ENCODE results near the gene LRRC32.

LRRC32 gene

GRCh38 chr11:76700177-76701100 lies 29.9 kb upstream of the LRRC32 start:
- H3K9ac ChIP-seq (ENCODE audit: low read length in 5 of 5), result no peak overlapping the region
- no peaks in the 10 kb centered on the region for H3K36me3 ChIP-seq (ENCODE audit: control insufficient read depth in 5 of 5, insufficient read depth in 5 of 5, low read length in 5 of 5)
- no peak overlapping the region for H3K27ac ChIP-seq (ENCODE audit: low read depth, low read length)
- H3K27me3 ChIP-seq (ENCODE audit: control insufficient read depth in 5 of 5, insufficient read depth in 4 of 5, low read length in 5 of 5), result no peaks in the 10 kb centered on the region
- H3K9me3 ChIP-seq (ENCODE audit: control insufficient read depth in 5 of 5, low read length in 5 of 5), result peaks cover 0 to 3% (median 0%) of the 10 kb centered on the region in 5 donors
- no peak overlapping the region for H3K4me3 ChIP-seq (ENCODE audit: low read depth in 1 of 5, low read length in 5 of 5)
- H3K4me1 ChIP-seq (ENCODE audit: control insufficient read depth in 5 of 5, insufficient read depth in 5 of 5, low read length in 5 of 5), result peaks cover 2 to 10% (median 8%) of the 10 kb centered on the region in 5 donors

GRCh38 chr11:76699451-76700091 lies 29.0 kb upstream of the LRRC32 start:
- H3K27ac ChIP-seq (ENCODE audit: low read depth, low read length), result no peak overlapping the region
- H3K27me3 ChIP-seq (ENCODE audit: control insufficient read depth in 5 of 5, insufficient read depth in 4 of 5, low read length in 5 of 5), result no peaks in the 10 kb centered on the region
- H3K36me3 ChIP-seq (ENCODE audit: control insufficient read depth in 5 of 5, insufficient read depth in 5 of 5, low read length in 5 of 5), result no peaks in the 10 kb centered on the region
- H3K4me1 ChIP-seq (ENCODE audit: control insufficient read depth in 5 of 5, insufficient read depth in 5 of 5, low read length in 5 of 5), result peaks cover 2 to 10% (median 8%) of the 10 kb centered on the region in 5 donors
- H3K9ac ChIP-seq (ENCODE audit: low read length in 5 of 5), result no peak overlapping the region
- H3K9me3 ChIP-seq (ENCODE audit: control insufficient read depth in 5 of 5, low read length in 5 of 5), result no peaks in the 10 kb centered on the region
- H3K4me3 ChIP-seq (ENCODE audit: low read depth in 1 of 5, low read length in 5 of 5), result no peak overlapping the region

GRCh38 chr11:76698321-76699043 lies 27.9 kb upstream of the LRRC32 start:
- Histone ChIP-seq H3K4me3 (ENCODE audit: low read depth in 1 of 5, low read length in 5 of 5) (no peak overlapping the region), H3K27ac (ENCODE audit: low read depth, low read length) (no peak overlapping the region), H3K9ac (ENCODE audit: low read length in 5 of 5) (no peak overlapping the region), H3K9me3 (ENCODE audit: control insufficient read depth in 5 of 5, low read length in 5 of 5) (no peaks in the 10 kb centered on the region), H3K36me3 (ENCODE audit: control insufficient read depth in 5 of 5, insufficient read depth in 5 of 5, low read length in 5 of 5) (no peaks in the 10 kb centered on the region), H3K27me3 (ENCODE audit: control insufficient read depth in 5 of 5, insufficient read depth in 4 of 5, low read length in 5 of 5) (no peaks in the 10 kb centered on the region), H3K4me1 (ENCODE audit: control insufficient read depth in 5 of 5, insufficient read depth in 5 of 5, low read length in 5 of 5) (peaks cover 2 to 10% (median 8%) of the 10 kb centered on the region in 5 donors)

GRCh38 chr11:76696756-76697155 lies 26.2 kb upstream of the LRRC32 start:
- H3K9me3 ChIP-seq (ENCODE audit: control insufficient read depth in 5 of 5, low read length in 5 of 5), result no peaks in the 10 kb centered on the region
- H3K27ac ChIP-seq (ENCODE audit: low read depth, low read length), result no peak overlapping the region
- H3K4me1 ChIP-seq (ENCODE audit: control insufficient read depth in 5 of 5, insufficient read depth in 5 of 5, low read length in 5 of 5), result peaks cover 2 to 10% (median 8%) of the 10 kb centered on the region in 5 donors
- no peak overlapping the region for H3K4me3 ChIP-seq (ENCODE audit: low read depth in 1 of 5, low read length in 5 of 5)
- no peaks in the 10 kb centered on the region for H3K27me3 ChIP-seq (ENCODE audit: control insufficient read depth in 5 of 5, insufficient read depth in 4 of 5, low read length in 5 of 5)
- H3K9ac ChIP-seq (ENCODE audit: low read length in 5 of 5), result no peak overlapping the region
- H3K36me3 ChIP-seq (ENCODE audit: control insufficient read depth in 5 of 5, insufficient read depth in 5 of 5, low read length in 5 of 5), result no peaks in the 10 kb centered on the region

- H3K9me3 ChIP-seq (ENCODE audit: control insufficient read depth in 5 of 5, low read length in 5 of 5), result no peaks in the 10 kb centered on the region
- no peak overlapping the region for H3K4me3 ChIP-seq (ENCODE audit: low read depth in 1 of 5, low read length in 5 of 5)
- H3K9ac ChIP-seq (ENCODE audit: low read length in 5 of 5), result no peak overlapping the region
- H3K4me1 ChIP-seq (ENCODE audit: control insufficient read depth in 5 of 5, insufficient read depth in 5 of 5, low read length in 5 of 5), result peaks cover 2 to 8% (median 6%) of the 10 kb centered on the region in 5 donors
- H3K27me3 ChIP-seq (ENCODE audit: control insufficient read depth in 5 of 5, insufficient read depth in 4 of 5, low read length in 5 of 5), result no peaks in the 10 kb centered on the region
- H3K36me3 ChIP-seq (ENCODE audit: control insufficient read depth in 5 of 5, insufficient read depth in 5 of 5, low read length in 5 of 5), result no peaks in the 10 kb centered on the region
- no peak overlapping the region for H3K27ac ChIP-seq (ENCODE audit: low read depth, low read length)
These were observed 25.2 kb upstream of the LRRC32 start for GRCh38 chr11:76695771-76696170.

- Histone ChIP-seq H3K27ac (ENCODE audit: low read depth, low read length) (no peak overlapping the region), H3K9me3 (ENCODE audit: control insufficient read depth in 5 of 5, low read length in 5 of 5) (no peaks in the 10 kb centered on the region), H3K4me3 (ENCODE audit: low read depth in 1 of 5, low read length in 5 of 5) (no peak overlapping the region), H3K27me3 (ENCODE audit: control insufficient read depth in 5 of 5, insufficient read depth in 4 of 5, low read length in 5 of 5) (no peaks in the 10 kb centered on the region), H3K4me1 (ENCODE audit: control insufficient read depth in 5 of 5, insufficient read depth in 5 of 5, low read length in 5 of 5) (peaks cover 0 to 7% (median 2%) of the 10 kb centered on the region in 5 donors), H3K36me3 (ENCODE audit: control insufficient read depth in 5 of 5, insufficient read depth in 5 of 5, low read length in 5 of 5) (no peaks in the 10 kb centered on the region), H3K9ac (ENCODE audit: low read length in 5 of 5) (no peak overlapping the region)
These were observed 24.6 kb upstream of the LRRC32 start for GRCh38 chr11:76695133-76695532.

- H3K27ac ChIP-seq (ENCODE audit: low read depth, low read length), result no peak overlapping the region
These were observed 24.1 kb upstream of the LRRC32 start for GRCh38 chr11:76694664-76695063.

GRCh38 chr11:76693806-76694205 lies 23.3 kb upstream of the LRRC32 start:
- Histone ChIP-seq H3K9ac (ENCODE audit: low read length in 5 of 5) (no peak overlapping the region), H3K27ac (ENCODE audit: low read depth, low read length) (no peak overlapping the region), H3K4me3 (ENCODE audit: low read depth in 1 of 5, low read length in 5 of 5) (no peak overlapping the region), H3K4me1 (ENCODE audit: control insufficient read depth in 5 of 5, insufficient read depth in 5 of 5, low read length in 5 of 5) (peaks cover 0 to 5% (median 0%) of the 10 kb centered on the region in 5 donors), H3K36me3 (ENCODE audit: control insufficient read depth in 5 of 5, insufficient read depth in 5 of 5, low read length in 5 of 5) (no peaks in the 10 kb centered on the region), H3K27me3 (ENCODE audit: control insufficient read depth in 5 of 5, insufficient read depth in 4 of 5, low read length in 5 of 5) (no peaks in the 10 kb centered on the region), H3K9me3 (ENCODE audit: control insufficient read depth in 5 of 5, low read length in 5 of 5) (no peaks in the 10 kb centered on the region)

More at GRCh38 chr11:76694664-76695063, 24.1 kb upstream of the LRRC32 start:
- H3K36me3 ChIP-seq (ENCODE audit: control insufficient read depth in 5 of 5, insufficient read depth in 5 of 5, low read length in 5 of 5), result no peaks in the 10 kb centered on the region
- peaks cover 0 to 5% (median 0%) of the 10 kb centered on the region in 5 donors for H3K4me1 ChIP-seq (ENCODE audit: control insufficient read depth in 5 of 5, insufficient read depth in 5 of 5, low read length in 5 of 5)
- no peak overlapping the region for H3K4me3 ChIP-seq (ENCODE audit: low read depth in 1 of 5, low read length in 5 of 5)
- H3K9ac ChIP-seq (ENCODE audit: low read length in 5 of 5), result no peak overlapping the region
- H3K27me3 ChIP-seq (ENCODE audit: control insufficient read depth in 5 of 5, insufficient read depth in 4 of 5, low read length in 5 of 5), result no peaks in the 10 kb centered on the region
- no peaks in the 10 kb centered on the region for H3K9me3 ChIP-seq (ENCODE audit: control insufficient read depth in 5 of 5, low read length in 5 of 5)

- no peaks in the 10 kb centered on the region for H3K36me3 ChIP-seq (ENCODE audit: control insufficient read depth in 5 of 5, insufficient read depth in 5 of 5, low read length in 5 of 5)
- H3K9ac ChIP-seq (ENCODE audit: low read length in 5 of 5), result no peak overlapping the region
- H3K4me1 ChIP-seq (ENCODE audit: control insufficient read depth in 5 of 5, insufficient read depth in 5 of 5, low read length in 5 of 5), result peaks cover 0 to 5% (median 0%) of the 10 kb centered on the region in 5 donors
- H3K9me3 ChIP-seq (ENCODE audit: control insufficient read depth in 5 of 5, low read length in 5 of 5), result no peaks in the 10 kb centered on the region
- H3K4me3 ChIP-seq (ENCODE audit: low read depth in 1 of 5, low read length in 5 of 5), result no peak overlapping the region
- H3K27ac ChIP-seq (ENCODE audit: low read depth, low read length), result no peak overlapping the region
- peaks cover 0 to 3% (median 0%) of the 10 kb centered on the region in 5 donors for H3K27me3 ChIP-seq (ENCODE audit: control insufficient read depth in 5 of 5, insufficient read depth in 4 of 5, low read length in 5 of 5)
These were observed 22.4 kb upstream of the LRRC32 start for GRCh38 chr11:76692956-76693355.

Data from subcutaneous abdominal adipose tissue (tissue), 5 donors.